ENCODE data around the gene SFXN3.

SFXN3 gene

GRCh38 chr10:101060951-101061623 is 30.1 kb downstream of the SFXN3 start:
- DNase-seq = peak; percentile 47

GRCh38 chr10:101061624-101062231 is 30.7 kb downstream of the SFXN3 start, which contains the start of gene KAZALD1:
TSS of gene KAZALD1 (plus strand) at chr10:101061989. CDS start at chr10:101062593, 604 bp downstream.
- no peak for DNase-seq

DNA sequence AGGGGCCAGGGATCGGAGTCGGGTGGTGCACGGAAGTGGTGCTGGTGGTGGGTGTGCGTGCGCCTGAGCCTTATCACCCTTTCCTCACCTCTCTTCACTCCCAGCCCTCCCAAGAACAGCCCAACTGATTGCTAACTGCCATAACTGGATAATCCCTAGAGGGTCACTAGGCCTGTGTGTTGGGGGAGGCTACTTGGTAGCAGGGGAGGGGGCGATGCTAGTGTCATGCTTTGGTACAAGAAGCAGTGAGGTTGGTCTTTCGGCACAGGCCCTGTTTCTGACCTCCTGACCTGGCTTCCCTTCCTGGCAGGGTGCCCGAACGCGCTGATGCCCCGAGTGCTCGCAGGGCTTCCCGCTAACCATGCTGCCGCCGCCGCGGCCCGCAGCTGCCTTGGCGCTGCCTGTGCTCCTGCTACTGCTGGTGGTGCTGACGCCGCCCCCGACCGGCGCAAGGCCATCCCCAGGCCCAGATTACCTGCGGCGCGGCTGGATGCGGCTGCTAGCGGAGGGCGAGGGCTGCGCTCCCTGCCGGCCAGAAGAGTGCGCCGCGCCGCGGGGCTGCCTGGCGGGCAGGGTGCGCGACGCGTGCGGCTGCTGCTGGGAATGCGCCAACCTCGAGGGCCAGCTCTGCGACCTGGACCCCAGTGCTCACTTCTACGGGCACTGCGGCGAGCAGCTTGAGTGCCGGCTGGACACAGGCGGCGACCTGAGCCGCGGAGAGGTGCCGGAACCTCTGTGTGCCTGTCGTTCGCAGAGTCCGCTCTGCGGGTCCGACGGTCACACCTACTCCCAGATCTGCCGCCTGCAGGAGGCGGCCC is 31.4 kb downstream of the SFXN3 start:
- peak; percentile 14 for DNase-seq

DNA sequence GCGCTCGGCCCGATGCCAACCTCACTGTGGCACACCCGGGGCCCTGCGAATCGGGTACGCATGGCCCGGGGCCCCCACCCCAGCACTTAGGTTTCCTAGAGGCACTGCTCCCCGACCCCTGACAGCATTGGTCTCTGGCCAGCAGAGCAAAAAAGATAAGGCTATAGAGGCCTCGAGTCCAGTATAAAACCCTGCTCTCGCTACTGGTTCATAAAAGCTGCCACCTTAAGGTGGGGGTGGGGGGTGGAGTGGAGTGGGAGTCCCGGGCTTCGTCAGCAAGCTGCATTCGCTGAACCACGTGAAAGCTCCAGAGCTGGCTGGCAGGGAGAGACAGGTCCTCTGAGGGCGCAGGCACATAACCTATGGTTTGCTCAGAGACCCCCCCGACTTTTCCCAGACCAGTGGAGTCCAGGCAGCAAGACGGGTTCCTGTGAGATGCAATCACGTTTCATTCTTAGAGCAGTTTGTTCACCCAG is 32.1 kb downstream of the SFXN3 start:
- no peak for DNase-seq

- no peak for DNase-seq
These were observed 32.7 kb downstream of the SFXN3 start for GRCh38 chr10:101063548-101064414.

DNA sequence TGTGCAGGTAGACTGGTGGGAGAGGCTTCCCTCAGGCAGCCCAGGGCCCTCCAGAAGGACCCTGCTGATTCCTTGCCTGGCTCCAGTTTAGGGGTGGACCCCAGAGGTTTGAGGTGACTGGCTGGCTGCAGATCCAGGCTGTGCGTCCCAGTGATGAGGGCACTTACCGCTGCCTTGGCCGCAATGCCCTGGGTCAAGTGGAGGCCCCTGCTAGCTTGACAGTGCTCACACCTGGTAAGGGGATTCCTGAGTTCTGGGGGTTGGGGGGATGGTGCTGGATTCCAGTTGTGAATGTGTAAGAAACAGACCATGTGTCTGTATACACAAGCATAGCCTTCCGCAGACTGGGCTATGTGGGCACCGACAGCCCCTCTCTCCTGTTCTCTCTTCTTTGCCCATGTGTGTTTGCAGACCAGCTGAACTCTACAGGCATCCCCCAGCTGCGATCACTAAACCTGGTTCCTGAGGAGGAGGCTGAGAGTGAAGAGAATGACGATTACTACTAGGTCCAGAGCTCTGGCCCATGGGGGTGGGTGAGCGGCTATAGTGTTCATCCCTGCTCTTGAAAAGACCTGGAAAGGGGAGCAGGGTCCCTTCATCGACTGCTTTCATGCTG is 33.5 kb downstream of the SFXN3 start:
- no peak for DNase-seq

DNA sequence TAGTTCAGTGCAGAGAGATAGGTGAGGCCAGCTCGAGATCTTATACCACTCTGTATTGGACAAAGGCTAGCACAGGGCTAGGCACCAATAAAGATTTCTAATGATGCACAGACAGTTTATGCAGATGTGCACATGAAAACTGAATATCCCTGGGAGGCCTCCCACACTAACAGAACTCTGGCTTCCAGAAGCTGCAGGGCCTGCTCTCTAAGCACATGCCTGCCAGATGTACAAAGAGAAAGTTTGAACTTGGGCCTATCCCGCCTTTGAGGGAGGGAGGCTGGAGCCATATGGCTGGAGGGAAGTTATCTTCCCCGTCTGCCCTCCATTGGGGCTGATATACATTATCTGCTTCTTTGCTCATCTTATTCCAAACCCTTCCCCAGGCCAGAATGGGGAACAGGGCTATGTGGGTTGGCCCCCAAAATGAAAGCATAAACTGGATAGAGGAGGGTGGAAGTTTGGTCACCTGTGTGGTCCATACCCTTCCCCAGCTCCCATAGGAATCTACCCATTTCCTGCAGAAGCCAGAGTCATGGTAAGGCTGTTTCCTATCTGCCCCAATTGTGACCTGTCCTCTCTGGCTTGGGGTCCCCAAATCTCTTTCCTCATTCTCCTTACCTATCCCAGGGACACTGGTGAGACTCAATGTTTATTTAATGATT is 34.6 kb downstream of the SFXN3 start:
- DNase-seq = no peak

DNA sequence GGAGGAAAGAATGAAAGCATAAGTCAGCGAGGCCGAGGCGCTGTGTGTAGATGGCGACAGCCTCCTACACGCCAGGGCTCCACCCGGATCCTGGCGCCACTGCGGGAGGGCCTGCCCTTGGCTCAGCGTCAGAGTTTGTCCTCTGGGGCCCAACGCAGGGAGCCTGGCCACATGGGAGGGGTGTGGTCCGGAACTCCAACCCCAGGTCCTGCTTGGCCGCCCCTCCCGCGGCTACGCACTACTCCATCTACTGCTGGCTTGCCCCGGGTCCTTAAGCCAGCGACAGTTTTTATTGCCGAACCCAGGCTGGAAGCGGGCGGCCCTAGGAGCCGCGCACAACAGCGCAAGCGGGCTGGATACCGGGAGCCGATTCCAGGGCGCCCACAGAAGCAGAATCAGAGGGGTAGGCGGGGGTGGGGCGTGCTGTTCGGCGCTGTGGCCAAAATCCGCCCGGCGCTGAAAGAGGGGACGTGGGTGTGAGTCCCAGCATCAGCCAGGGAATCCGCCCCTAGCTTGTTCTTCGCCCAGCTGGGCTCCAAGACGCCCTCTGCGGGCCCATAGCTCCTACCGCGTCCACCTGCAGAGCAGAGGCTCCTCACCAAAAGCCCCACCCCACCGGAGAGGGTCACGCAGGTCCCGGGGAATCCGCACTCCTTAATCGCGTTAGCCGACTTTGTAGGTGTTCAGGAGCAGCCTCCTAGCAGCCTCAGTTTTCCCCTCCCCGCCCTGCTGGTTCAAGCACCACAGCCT is 35.3 kb downstream of the SFXN3 start:
- DNase-seq = no peak

- no peak for DNase-seq
These were observed 35.9 kb downstream of the SFXN3 start for GRCh38 chr10:101066896-101067355.

DNA sequence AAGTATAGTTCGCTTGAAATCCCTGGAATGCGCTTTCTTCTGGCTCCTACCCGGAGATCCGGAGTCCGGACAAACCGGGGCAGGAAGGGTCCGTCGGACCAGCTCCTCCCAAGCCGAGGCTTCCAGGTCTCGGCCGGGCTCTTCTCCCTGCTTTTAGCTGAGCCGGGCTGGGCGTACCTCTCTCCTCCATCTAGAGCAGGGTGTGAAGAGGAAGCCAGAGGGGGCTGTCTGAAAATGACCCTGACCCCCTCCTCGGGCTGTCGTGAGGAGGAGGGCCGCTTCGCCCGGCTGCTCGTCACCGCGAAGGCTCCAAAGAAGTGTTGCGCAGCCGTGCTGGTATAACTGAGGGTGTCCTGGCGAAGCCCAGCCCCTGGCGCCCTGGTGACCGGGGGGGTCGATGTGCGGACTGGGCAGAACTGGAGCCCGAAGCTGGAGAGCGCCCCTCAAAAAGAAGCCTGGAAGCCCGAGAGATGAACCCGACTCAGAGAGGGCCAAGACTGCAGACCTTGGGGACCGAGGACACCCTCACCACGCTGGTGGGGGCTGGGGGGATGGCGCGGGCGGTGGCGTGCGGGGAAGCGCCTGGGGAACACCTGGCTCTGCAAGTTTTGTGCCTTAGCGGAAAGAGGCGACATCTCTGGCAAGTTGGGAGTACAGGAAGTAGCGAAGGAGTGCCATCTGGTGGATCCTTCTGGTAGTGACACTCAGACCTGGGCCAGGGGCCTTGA is 36.5 kb downstream of the SFXN3 start:
- no peak for DNase-seq

- no peak for DNase-seq
These were observed 38.4 kb downstream of the SFXN3 start for GRCh38 chr10:101069441-101069840.

GRCh38 chr10:101070098-101070497 is 39.1 kb downstream of the SFXN3 start:
- DNase-seq = no peak

DNA sequence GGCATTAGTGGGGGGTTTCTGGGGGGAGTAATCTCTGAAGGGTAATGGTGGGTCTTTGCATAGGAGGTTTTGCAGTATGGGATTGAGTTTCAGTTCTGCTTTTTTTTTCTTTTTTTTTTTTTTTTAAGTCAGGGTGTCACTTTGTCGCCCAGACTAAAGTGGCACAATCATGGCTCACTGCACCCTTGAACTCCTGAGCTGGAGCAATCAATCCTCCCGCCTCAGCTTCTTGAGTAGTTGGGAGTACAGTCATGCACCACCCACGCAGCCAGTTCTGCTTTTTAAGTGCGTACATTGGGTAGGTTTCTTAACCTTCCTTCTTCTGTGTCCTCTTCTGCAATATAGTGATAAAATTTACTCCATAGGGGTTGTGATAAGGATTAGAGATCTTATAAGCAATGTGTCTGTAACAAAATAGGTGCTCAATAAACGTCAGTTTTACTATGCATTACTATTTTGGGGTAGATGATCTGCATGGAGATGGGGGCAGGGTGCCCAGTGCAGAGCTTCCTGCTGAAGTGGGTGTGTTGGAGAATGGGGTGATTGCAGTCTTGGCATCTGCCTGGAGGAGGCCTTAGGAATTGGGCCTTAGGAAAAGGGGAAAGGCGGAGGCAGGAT is 40.3 kb downstream of the SFXN3 start:
- DNase-seq = no peak

DNA sequence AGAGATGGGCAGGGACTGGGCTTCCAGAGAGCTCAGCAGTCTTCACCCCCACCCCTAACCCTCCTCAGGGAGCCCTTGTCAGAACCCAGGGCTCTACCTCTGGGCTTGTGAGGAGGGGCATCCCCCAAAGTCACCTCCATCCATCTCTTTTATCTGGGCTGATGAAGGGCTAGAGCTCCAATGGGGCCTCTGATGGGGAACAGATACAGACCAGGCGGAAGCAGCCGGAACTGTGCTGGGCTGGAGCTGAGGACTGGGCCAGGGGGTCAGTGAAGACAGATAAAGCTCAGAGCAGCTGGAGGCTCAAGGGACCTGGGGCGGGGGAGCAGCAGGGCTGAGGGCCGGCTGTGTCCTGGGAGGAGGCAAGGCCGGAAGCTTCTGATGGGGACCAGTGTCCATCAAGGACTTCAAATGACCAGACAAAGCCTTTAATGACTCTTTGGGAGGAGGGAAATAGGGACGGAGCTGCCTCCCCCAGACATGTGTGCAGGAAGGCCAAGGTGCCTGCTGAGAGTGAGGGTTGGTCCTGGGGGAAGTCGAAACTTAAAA is 40.9 kb downstream of the SFXN3 start:
- no peak for DNase-seq

GRCh38 chr10:101072923-101073322 is 41.9 kb downstream of the SFXN3 start:
- DNase-seq = no peak

DNA sequence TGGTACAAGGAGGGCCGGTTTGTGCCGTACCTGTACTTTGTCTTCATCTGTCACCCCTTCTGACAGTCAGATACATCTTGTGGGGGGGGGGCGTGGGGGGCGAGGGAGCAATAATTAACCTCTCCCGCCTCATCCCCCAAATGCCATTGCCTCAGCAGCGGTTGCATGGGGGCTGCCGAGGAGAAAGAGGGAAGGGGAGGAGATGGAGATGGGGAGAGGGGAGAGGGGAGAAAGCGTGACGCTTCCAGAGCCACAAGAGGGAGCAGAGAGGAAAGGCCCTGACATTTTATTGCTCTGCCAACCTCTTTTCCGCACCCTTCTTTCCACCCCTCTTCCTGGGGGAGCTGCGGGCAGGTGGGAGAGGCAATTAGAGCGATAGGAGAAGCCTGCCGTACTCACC is 42.6 kb downstream of the SFXN3 start:
- DNase-seq = no peak

DNA sequence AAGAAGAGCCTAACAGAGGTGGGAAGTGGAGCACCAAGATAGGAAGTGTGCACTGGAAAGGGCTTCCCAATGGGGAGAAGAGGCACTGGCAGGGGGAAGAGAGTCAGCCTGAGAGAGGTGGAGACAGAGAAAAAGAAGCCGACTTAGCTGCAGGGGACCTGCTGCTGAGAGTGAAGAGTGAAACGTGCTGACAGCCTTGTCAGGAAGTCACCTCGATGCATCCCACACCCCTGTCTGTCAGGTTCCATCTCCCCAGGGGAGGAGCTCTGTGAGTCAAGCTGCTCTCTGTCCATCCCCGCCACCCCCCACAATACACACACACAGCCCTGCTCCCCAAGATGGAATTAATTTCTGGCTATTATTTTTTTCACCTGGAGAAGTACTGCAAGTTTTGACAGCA is 44.7 kb downstream of the SFXN3 start:
- no peak for DNase-seq

- no peak for DNase-seq
These were observed 45.6 kb downstream of the SFXN3 start for GRCh38 chr10:101076630-101077029.

DNA sequence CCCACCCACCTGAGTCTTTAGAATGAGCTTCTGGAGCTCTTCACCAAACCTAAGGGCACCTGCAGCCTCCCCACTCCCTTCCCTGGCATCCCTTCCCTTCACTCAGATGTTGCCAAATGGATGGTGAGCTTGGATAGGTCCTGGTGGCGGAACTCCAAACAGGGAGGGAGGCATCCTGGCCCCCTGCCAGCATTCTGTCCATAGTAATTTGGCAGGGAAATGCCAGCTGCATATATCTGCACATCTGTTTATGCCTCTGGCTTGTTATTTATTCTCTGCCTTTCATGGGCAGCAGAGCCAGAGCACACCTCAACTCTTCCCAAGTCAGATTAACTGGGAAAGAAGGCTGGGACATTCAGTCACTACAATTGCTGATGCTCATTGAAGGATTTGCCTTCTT is 48.8 kb downstream of the SFXN3 start:
- DNase-seq = no peak
